ENCODE data around the gene ULK4. TPM values are rescaled to one million over a fixed set of nuclear protein-coding genes. Genes with fewer than 3 reads are reported as not detected.

The ULK4 gene
- total and polyA plus RNA-seq, 2 of the 8 experiments (the other 6 are each of a cell fraction or from before 2014, with no cell fraction given), result 3.0 to 10.8 TPM

- no peak for TF ChIP-seq EZH2 (IDR thresholded peaks at IDR 0.05; ENCODE audit: low read depth, low read length, severe bottlenecking)
- TF ChIP-seq RAD21 (IDR thresholded peaks at IDR 0.05 in 1 of 2, conservative IDR thresholded peaks at IDR 0.05 in 1 of 2; ENCODE audit: low read depth in 2 of 2, low read length in 2 of 2), result peak; percentile 31 to 51
- TF ChIP-seq RXRA (IDR thresholded peaks at IDR 0.05; ENCODE audit: insufficient read depth, low read depth, low read length), result no peak
- TF ChIP-seq CTCF (IDR thresholded peaks at IDR 0.05; ENCODE audit: control extremely low read depth in 1 of 3, insufficient read depth in 1 of 3, low read depth in 1 of 3, low read length in 3 of 3), result peak in 2 of 3 experiments; percentile 22 to 42; a peak in 3 of 4 replicates
- TF ChIP-seq SP1 (IDR thresholded peaks at IDR 0.05; ENCODE audit: low read depth, low read length), result no peak
- no peak overlapping the region for H3K27ac ChIP-seq (ENCODE audit: low read depth, low read length)
- H3K23me2 ChIP-seq (ENCODE audit: low read depth, low read length), result no peaks in the 10 kb centered on the region
- no peak overlapping the region for H3K14ac ChIP-seq (ENCODE audit: insufficient read length)
- CTCF ChIA-PET (ENCODE audit: partially characterized antibody), result interaction anchor here (1.2 to 2.2 kb wide), 4 partner anchors 9 to 124 kb away, joined by 3 to 15 read pairs (median 5); no protein-coding TSS in a partner anchor
- no peaks in the 10 kb centered on the region for H3K27me3 ChIP-seq (replicated peaks in 1 of 4; ENCODE audit: control insufficient read depth in 3 of 4, extremely low read depth in 1 of 4, insufficient read depth in 3 of 4, low read length in 3 of 4)
- 86% methylated on average over 4 of the region's 4 CpGs; no CpG with 5 or more reads in 1 of the 2 experiments for WGBS, 2 experiments (ENCODE audit: extremely low coverage in 1 of 2, insufficient coverage in 1 of 2, insufficient read length in 1 of 2, insufficient replicate concordance in 2 of 2, low coverage in 1 of 2, low lambda C conversion rate in 2 of 2, missing lambda C conversion rate in 1 of 2)
- no peak overlapping the region for H3K4me2 ChIP-seq (ENCODE audit: insufficient read depth in 1 of 2, low read depth in 2 of 2, low read length in 2 of 2)
- H4K5ac ChIP-seq (ENCODE audit: insufficient read length, low read depth, low read length), result no peak overlapping the region
- H3K79me2 ChIP-seq (ENCODE audit: control insufficient read depth in 1 of 2, insufficient read depth in 2 of 2, low read length in 2 of 2), result no peaks in the 10 kb centered on the region
- no peak overlapping the region for H2BK12ac ChIP-seq (ENCODE audit: low read depth, low read length)
- H2BK20ac ChIP-seq (ENCODE audit: low read length), result no peak overlapping the region
- no peak overlapping the region for H4K8ac ChIP-seq (ENCODE audit: extremely low read depth, insufficient read depth, low read length)
- H4K91ac ChIP-seq (replicated peaks; ENCODE audit: insufficient read length, low read length), result no peak overlapping the region
- no peaks in the 10 kb centered on the region for H3K4me1 ChIP-seq (replicated peaks in 1 of 4; ENCODE audit: control insufficient read depth in 3 of 4, insufficient read depth in 4 of 4, low read length in 3 of 4)
- no peak overlapping the region for H2BK5ac ChIP-seq (ENCODE audit: low read depth, low read length)
- H2AFZ ChIP-seq (ENCODE audit: low read length), result no peak overlapping the region
- H3K9me3 ChIP-seq (ENCODE audit: insufficient read depth in 2 of 2, low read depth in 1 of 2, low read length in 1 of 2), result no peaks in the 10 kb centered on the region
- no peak for FAIRE-seq
- H3K18ac ChIP-seq (ENCODE audit: extremely low read depth, low read length), result no peak overlapping the region
- no peak overlapping the region for H2BK15ac ChIP-seq (ENCODE audit: low read length)
- H3K56ac ChIP-seq (replicated peaks; ENCODE audit: insufficient read length, low read depth, low read length), result no peak overlapping the region
- no peak for DNase-seq (ENCODE audit: low read depth in 1 of 2, low spot score in 2 of 2)
- H4K20me1 ChIP-seq (replicated peaks in 1 of 2; ENCODE audit: control insufficient read depth in 1 of 2, insufficient read depth in 2 of 2, low read length in 2 of 2), result no peaks in the 10 kb centered on the region
- H3K4ac ChIP-seq (replicated peaks; ENCODE audit: insufficient read length, low read depth, low read length), result no peak overlapping the region
- POLR2A ChIA-PET (ENCODE audit: partially characterized antibody), result no interaction called here
- no peak overlapping the region for H2BK120ac ChIP-seq (replicated peaks; ENCODE audit: low read depth, low read length)
- H2AK5ac ChIP-seq (ENCODE audit: low read depth, low read length), result no peak overlapping the region; the same call in 1 of the 2 replicates
- no peak overlapping the region for H3K9ac ChIP-seq (replicated peaks in 1 of 4; ENCODE audit: extremely low read depth in 1 of 4, low read depth in 3 of 4, low read length in 3 of 4)
- no peaks in the 10 kb centered on the region for H3K36me3 ChIP-seq (ENCODE audit: control insufficient read depth in 2 of 4, insufficient read depth in 4 of 4, low read length in 3 of 4)
- no peak overlapping the region for H3K4me3 ChIP-seq (ENCODE audit: extremely low read depth in 1 of 4, insufficient read depth in 2 of 4, low read depth in 3 of 4, low read length in 4 of 4)
- H3K79me1 ChIP-seq (ENCODE audit: low read depth, low read length), result no peaks in the 10 kb centered on the region
- H3K23ac ChIP-seq (ENCODE audit: insufficient read length), result no peak overlapping the region
Measured at GRCh38 chr3:41448396-41448795, 513.5 kb downstream of the ULK4 start.

Data from H1 (cell line).